HEK293 (cell line): Measurements from ENCODE around the gene RIPOR3.

Source experiments
- AEBP2 ChIP-seq: fragments of 450-650 bp; formaldehyde crosslinking; IDR thresholded peaks from 2 replicates; pipeline ENCODE4 v1.5.1; 2016; ENCODE audit warnings: missing biosample characterization, missing genetic modification characterization, borderline replicate concordance
- ELK4 ChIP-seq: IDR thresholded peaks from 2 replicates; pipeline ENCODE4 v1.6.1; 2011; ENCODE audit warnings: mild to moderate bottlenecking, low read depth, low read length, borderline replicate concordance
- INSM2 ChIP-seq: fragments of 450-650 bp; formaldehyde crosslinking; IDR thresholded peaks from 2 replicates; pipeline ENCODE4 v1.5.1; 2016; ENCODE audit warnings: missing biosample characterization, missing genetic modification characterization
- KLF7 ChIP-seq: fragments of 450-650 bp; formaldehyde crosslinking; IDR thresholded peaks from 2 replicates; pipeline ENCODE4 v1.5.1; 2016; ENCODE audit warnings: missing biosample characterization, missing genetic modification characterization, borderline replicate concordance
- MZF1 ChIP-seq: fragments of 450-650 bp; formaldehyde crosslinking; IDR thresholded peaks from 2 replicates; pipeline ENCODE4 v1.5.1; 2017; ENCODE audit warnings: missing biosample characterization, missing genetic modification characterization, borderline replicate concordance
- PATZ1 ChIP-seq: fragments of 450-650 bp; formaldehyde crosslinking; IDR thresholded peaks from 2 replicates; pipeline ENCODE4 v1.5.1; 2016; ENCODE audit warnings: missing biosample characterization, missing genetic modification characterization
- PRDM4 ChIP-seq: fragments of 450-650 bp; formaldehyde crosslinking; IDR thresholded peaks from 2 replicates; pipeline ENCODE4 v1.5.1; 2017; ENCODE audit warnings: missing biosample characterization, missing genetic modification characterization
- REPIN1 ChIP-seq: fragments of 450-650 bp; formaldehyde crosslinking; IDR thresholded peaks from 2 replicates; pipeline ENCODE4 v1.5.1; 2017; ENCODE audit warnings: missing biosample characterization, missing genetic modification characterization, low read depth
- SALL2 ChIP-seq: fragments of 450-650 bp; formaldehyde crosslinking; IDR thresholded peaks from 2 replicates; pipeline ENCODE4 v1.5.0; 2017; ENCODE audit warnings: missing biosample characterization, mild to moderate bottlenecking, missing genetic modification characterization, borderline replicate concordance
- TRIM28 ChIP-seq: IDR thresholded peaks from 2 replicates; pipeline ENCODE4 v1.6.1; 2011; ENCODE audit warnings: low read length, control low read depth, borderline replicate concordance
- ZBTB21 ChIP-seq: fragments of 450-650 bp; formaldehyde crosslinking; IDR thresholded peaks from 2 replicates; pipeline ENCODE4 v1.5.1; 2017; ENCODE audit warnings: missing biosample characterization, missing genetic modification characterization
- ZFP41 ChIP-seq: fragments of 450-650 bp; formaldehyde crosslinking; IDR thresholded peaks from 2 replicates; pipeline ENCODE4 v1.5.1; 2016; ENCODE audit warnings: missing biosample characterization, missing genetic modification characterization, borderline replicate concordance
- ZIC2 ChIP-seq: fragments of 450-650 bp; formaldehyde crosslinking; IDR thresholded peaks from 2 replicates; pipeline ENCODE4 v1.5.1; 2016; ENCODE audit warnings: missing biosample characterization, missing genetic modification characterization
- ZNF146 ChIP-seq: fragments of 450-650 bp; formaldehyde crosslinking; IDR thresholded peaks from 2 replicates; pipeline ENCODE4 v1.5.1; 2016; ENCODE audit warnings: missing biosample characterization, missing genetic modification characterization
- ZNF2 ChIP-seq: fragments of 450-650 bp; formaldehyde crosslinking; IDR thresholded peaks from 2 replicates; pipeline ENCODE4 v1.5.1; 2016; ENCODE audit warnings: missing biosample characterization, missing genetic modification characterization
- ZNF223 ChIP-seq: fragments of 450-650 bp; formaldehyde crosslinking; IDR thresholded peaks from 2 replicates; pipeline ENCODE4 v1.5.1; 2016; ENCODE audit warnings: missing biosample characterization, missing genetic modification characterization
- ZNF24 ChIP-seq: fragments of 450-650 bp; formaldehyde crosslinking; IDR thresholded peaks from 2 replicates; pipeline ENCODE4 v1.5.1; 2016; ENCODE audit warnings: missing biosample characterization, missing genetic modification characterization
- ZNF324 ChIP-seq: fragments of 450-650 bp; formaldehyde crosslinking; IDR thresholded peaks from 2 replicates; pipeline ENCODE4 v1.5.1; 2016; ENCODE audit warnings: missing biosample characterization, missing genetic modification characterization
- ZNF335 ChIP-seq: fragments of 450-650 bp; formaldehyde crosslinking; conservative IDR thresholded peaks from 2 replicates; pipeline ENCODE4 v1.5.1; 2016; ENCODE audit warnings: missing biosample characterization, missing genetic modification characterization
- ZNF423 ChIP-seq: fragments of 450-650 bp; formaldehyde crosslinking; IDR thresholded peaks from 2 replicates; pipeline ENCODE4 v1.5.1; 2016; ENCODE audit warnings: missing biosample characterization, missing genetic modification characterization
- ZNF521 ChIP-seq: fragments of 450-650 bp; formaldehyde crosslinking; IDR thresholded peaks from 2 replicates; pipeline ENCODE4 v1.5.1; 2017; ENCODE audit warnings: missing biosample characterization, mild to moderate bottlenecking, missing genetic modification characterization
- ZNF529 ChIP-seq: fragments of 450-650 bp; formaldehyde crosslinking; IDR thresholded peaks from 2 replicates; pipeline ENCODE4 v1.5.1; 2017; ENCODE audit warnings: missing genetic modification characterization, missing biosample characterization; ENCODE audit not compliant: insufficient replicate concordance
- ZNF549 ChIP-seq: fragments of 450-650 bp; IDR thresholded peaks from 2 replicates; pipeline ENCODE4 v1.5.1; 2018; ENCODE audit warnings: missing biosample characterization, missing genetic modification characterization, mild to moderate bottlenecking, inconsistent platforms, moderate library complexity
- ZNF571 ChIP-seq: fragments of 450-650 bp; formaldehyde crosslinking; IDR thresholded peaks from 2 replicates; pipeline ENCODE4 v1.5.0; 2017; ENCODE audit warnings: missing biosample characterization, missing genetic modification characterization
- ZNF660 ChIP-seq: fragments of 450-650 bp; IDR thresholded peaks from 2 replicates; pipeline ENCODE4 v1.5.1; 2018; ENCODE audit warnings: missing biosample characterization, mild to moderate bottlenecking, missing genetic modification characterization
- ZNF747 ChIP-seq: fragments of 450-650 bp; formaldehyde crosslinking; IDR thresholded peaks from 2 replicates; pipeline ENCODE4 v1.5.1; 2016; ENCODE audit warnings: missing biosample characterization, missing genetic modification characterization
- ZNF777 ChIP-seq: fragments of 450-650 bp; formaldehyde crosslinking; IDR thresholded peaks from 2 replicates; pipeline ENCODE4 v1.5.1; 2017; ENCODE audit warnings: missing biosample characterization, missing genetic modification characterization, borderline replicate concordance
- ZNF791 ChIP-seq: fragments of 450-650 bp; formaldehyde crosslinking; IDR thresholded peaks from 2 replicates; pipeline ENCODE4 v1.5.1; 2016; ENCODE audit warnings: missing biosample characterization, missing genetic modification characterization
- ZNF843 ChIP-seq: fragments of 450-650 bp; formaldehyde crosslinking; IDR thresholded peaks from 2 replicates; pipeline ENCODE4 v1.5.1; 2016; ENCODE audit warnings: missing biosample characterization, missing genetic modification characterization
- ZSCAN5A ChIP-seq: fragments of 450-650 bp; formaldehyde crosslinking; IDR thresholded peaks from 2 replicates; pipeline ENCODE4 v1.5.1; 2016; ENCODE audit warnings: missing biosample characterization, missing genetic modification characterization

The RIPOR3 gene

GRCh38 chr20:50588034-50588736 is 103.2 kb downstream of the RIPOR3 start (continued):
- TF ChIP-seq ZBTB21 (tag by site-specific recombination) (no peak), ELK4 (no peak), ZNF146 (no peak), INSM2 (tag by site-specific recombination) (no peak), ZSCAN5A (tag by site-specific recombination) (no peak), ZNF24 (tag by site-specific recombination) (no peak), ZIC2 (no peak), ZNF777 (tag by site-specific recombination) (no peak), AEBP2 (tag by site-specific recombination) (no peak), KLF7 (tag by site-specific recombination) (no peak), ZNF791 (no peak), ZNF2 (tag by site-specific recombination) (0 out of 2 replicates have a peak, but pooled peaks have one; percentile 63), ZFP41 (tag by site-specific recombination) (no peak), ZNF660 (no peak), REPIN1 (no peak), ZNF747 (tag by site-specific recombination) (no peak), ZNF423 (tag by site-specific recombination) (no peak), TRIM28 (peak; percentile 26; the same call in 1 of the 2 replicates), ZNF324 (tag by site-specific recombination) (no peak), ZNF529 (tag by site-specific recombination) (no peak), ZNF571 (tag by site-specific recombination) (no peak), PATZ1 (tag by site-specific recombination) (no peak), ZNF549 (tag by site-specific recombination) (no peak), PRDM4 (tag by site-specific recombination) (no peak), ZNF223 (tag by site-specific recombination) (no peak), MZF1 (no peak), SALL2 (tag by site-specific recombination) (no peak), ZNF335 (tag by site-specific recombination) (no peak), ZNF521 (tag by site-specific recombination) (no peak), ZNF843 (tag by site-specific recombination) (no peak)
- TF ChIP-seq, all 188 proteins: peak for 9
